B cell (primary cell): ENCODE data around the gene CPT2. TPM values are rescaled to one million over a fixed set of nuclear protein-coding genes. Genes with fewer than 3 reads are reported as not detected.
A peak's percentile ranks its signal among the peaks of the same experiment; 100 is the strongest.

ENCODE experiments used
- ATAC-seq: fragments of 200-7000 bp; cut with Tn5 transposase; one replicate; pipeline ENCODE4 v1.10.0; 2021; ENCODE audit warnings: low read depth, mild to moderate bottlenecking, moderate number of reproducible peaks, moderate library complexity
- CTCF ChIA-PET: fragments of 350-600 bp; sonication (Branson Sonifier 250); formaldehyde crosslinking; loops from one replicate; lab custom pipeline; 2021; ENCODE audit warnings: antibody characterized with exemption, inconsistent platforms; lab: Charles Lee
- POLR2A ChIA-PET: fragments of 350-600 bp; sonication (Branson Sonifier 250); formaldehyde crosslinking; loops from one replicate; lab custom pipeline; 2021; ENCODE audit warnings: antibody characterized with exemption; lab: Charles Lee
- DNase-seq: peaks from one replicate; pipeline ENCODE4 v3.0.0; 2013
- H2AFZ ChIP-seq: 2 replicates; pipeline ENCODE4 v1.6.1; 2012; ENCODE audit warnings: mild to moderate bottlenecking, low read depth, low read length; ENCODE audit not compliant: insufficient read depth, poor library complexity, severe bottlenecking
- H3K27ac ChIP-seq, 2 donors: 1 replicate in 1 of 2; 2 replicates in 1 of 2; pipeline ENCODE4 v1.5.1; 2012 to 2013; ENCODE audit warnings: low read length in 2 of 2, mild to moderate bottlenecking in 2 of 2, moderate library complexity in 1 of 2
- H3K27me3 ChIP-seq, 4 experiments: fragments of 200-600 bp in 1 of 4; sonication (generic) in 1 of 4; replicated peaks in 1 of 4; 1 replicate in 2 of 4; 2 replicates in 2 of 4; pipeline versions ENCODE4 v1.6.1 to v1.7.0; 2013 to 2016; ENCODE audit warnings: low read length in 3 of 4, mild to moderate bottlenecking in 2 of 4, mixed read lengths in 1 of 4, moderate library complexity in 1 of 4; ENCODE audit not compliant: insufficient read depth in 4 of 4, control insufficient read depth in 3 of 4; ENCODE audit errors: control extremely low read depth in 1 of 4
- H3K36me3 ChIP-seq, 2 experiments: replicated peaks in 1 of 2; 1 replicate in 1 of 2; 2 replicates in 1 of 2; pipeline versions ENCODE4 v1.6.1 to v1.7.1; 2013; ENCODE audit warnings: low read length in 1 of 2; ENCODE audit not compliant: insufficient read depth in 2 of 2, control insufficient read depth in 1 of 2; ENCODE audit errors: control extremely low read depth in 1 of 2, extremely low read depth in 1 of 2
- H3K4me1 ChIP-seq, 2 donors: fragments of 200-600 bp in 1 of 2; sonication (generic) in 1 of 2; 1 replicate in 1 of 2; 2 replicates in 1 of 2; pipeline versions ENCODE4 v1.5.1 to v1.6.1; 2013 to 2017; ENCODE audit warnings: low read length in 2 of 2; ENCODE audit not compliant: control insufficient read depth in 2 of 2, insufficient read depth in 2 of 2
- H3K4me2 ChIP-seq: replicated peaks from 2 replicates; pipeline ENCODE3; 2012; ENCODE audit warnings: mild to moderate bottlenecking, low read depth, low read length; ENCODE audit not compliant: poor library complexity, severe bottlenecking
- H3K4me3 ChIP-seq, 5 experiments: fragments of 200-600 bp in 1 of 5; sonication (generic) in 1 of 5; 1 replicate in 3 of 5; 2 replicates in 2 of 5; pipeline versions ENCODE4 v1.5.1 to v1.7.0; 2011 to 2016; ENCODE audit warnings: low read length in 4 of 5, mild to moderate bottlenecking in 4 of 5, low read depth in 2 of 5, control low read depth in 1 of 5, moderate library complexity in 1 of 5; ENCODE audit not compliant: insufficient read depth in 1 of 5; ENCODE audit errors: control extremely low read depth in 1 of 5, extremely low read depth in 1 of 5
- H3K79me2 ChIP-seq: fragments of 200-600 bp; sonication (generic); one replicate; pipeline ENCODE4 v1.6.0; 2016; ENCODE audit warnings: low read length; ENCODE audit not compliant: control insufficient read depth, insufficient read depth
- H3K9ac ChIP-seq: fragments of 200-600 bp; sonication (generic); 2 replicates; pipeline ENCODE4 v1.6.1; 2017; ENCODE audit warnings: mild to moderate bottlenecking, low read length, moderate library complexity
- H3K9me3 ChIP-seq, 3 donors: one replicate each; pipeline versions ENCODE4 v1.6.1 to v1.7.1; 2013; ENCODE audit warnings: low read length in 2 of 3; ENCODE audit not compliant: control insufficient read depth in 2 of 3, insufficient read depth in 1 of 3; ENCODE audit errors: control extremely low read depth in 1 of 3
- H4K20me1 ChIP-seq: 2 replicates; pipeline ENCODE4 v1.6.0; 2012; ENCODE audit warnings: mild to moderate bottlenecking, low read length; ENCODE audit not compliant: insufficient read depth, control insufficient read depth, poor library complexity, severe bottlenecking
- H3K27ac Mint-ChIP-seq: one replicate; pipeline ENCODE4 v1.8.0; 2021; ENCODE audit warnings: mixed read lengths
- H3K27me3 Mint-ChIP-seq: one replicate; pipeline ENCODE4 v1.8.0; 2021; ENCODE audit warnings: mixed read lengths
- H3K4me1 Mint-ChIP-seq: one replicate; pipeline ENCODE4 v1.8.0; 2021; ENCODE audit warnings: mixed read lengths
- H3K4me3 Mint-ChIP-seq: one replicate; pipeline ENCODE4 v1.8.0; 2021; ENCODE audit warnings: mixed read lengths
- H3K9me3 Mint-ChIP-seq: one replicate; pipeline ENCODE4 v1.8.0; 2022; ENCODE audit warnings: mixed read lengths; ENCODE audit not compliant: insufficient read depth
- EZH2 ChIP-seq: IDR thresholded peaks from 2 replicates; pipeline ENCODE4 v1.6.1; 2012; ENCODE audit warnings: borderline replicate concordance, low read depth, mild to moderate bottlenecking, moderate library complexity, low read length; ENCODE audit not compliant: insufficient read depth, poor library complexity, severe bottlenecking
- WGBS: methylation state at CpG from one replicate; pipeline ENCODE4 v1.1.5; 2013; ENCODE audit warnings: missing lambda C conversion rate; ENCODE audit not compliant: insufficient coverage; 5-methylcytosine and 5-hydroxymethylcytosine counted together
- intact Hi-C: fragments of 100-400 bp; cut with micrococcal nuclease; formaldehyde crosslinking; loops from one replicate; pipeline ENCODE4 v1.10.0; 2022
- polyA plus RNA-seq: library from polyadenylated mRNA; depleted of rRNA; stranded (reverse); fragments of >200 nt; gene quantifications from 2 replicates; pipeline ENCODE4 v1.2.3, GENCODE V29; 2012
- total RNA-seq, 2 donors: library from RNA; stranded (reverse); fragments of 120-200 nt in 1 of 2; gene quantifications; 1 replicate in 1 of 2; 2 replicates in 1 of 2; pipeline versions ENCODE4 v1.2.3 to v1.2.4, GENCODE V29; 2013 to 2022
- TF ChIP-seq, protein P1 (sequence below): fragments of 200-600 bp; IDR thresholded peaks from one replicate; pipeline ENCODE4 v1.8.0; 2022; ENCODE audit warnings: antibody characterized with exemption, mild to moderate bottlenecking

Gene CPT2
- total and polyA plus RNA-seq, 2 donors (not counting 1 experiment from before 2014, with no cell fraction given): 6.3 to 19.8 TPM

DNA sequence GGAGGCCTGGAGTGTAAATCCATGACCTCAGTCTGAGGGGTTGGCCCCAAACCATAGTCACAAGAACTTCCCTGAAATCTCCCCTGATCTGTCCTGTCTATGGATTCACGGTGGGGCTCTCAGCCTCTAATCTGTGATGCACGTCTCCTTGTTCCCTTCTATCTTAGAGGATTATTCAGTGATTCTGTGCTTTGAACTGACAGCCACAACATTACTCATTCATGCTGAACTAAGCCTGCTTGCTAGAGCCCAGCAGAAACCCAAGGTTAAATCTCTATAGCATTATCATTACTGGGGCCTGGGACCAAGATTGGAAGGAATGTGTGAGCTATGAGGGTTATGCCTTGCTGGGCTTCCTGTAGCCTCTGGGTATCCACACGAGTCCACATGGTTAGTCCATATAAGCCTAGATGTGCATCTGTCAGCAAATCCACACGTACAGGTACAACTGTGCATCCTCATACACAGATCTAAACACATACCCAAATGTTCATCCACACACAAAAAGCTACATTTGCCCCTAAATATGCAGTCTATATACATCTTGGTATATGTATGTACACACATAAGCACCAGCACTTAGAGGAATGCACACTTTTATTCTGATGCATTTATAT, 64.1 kb downstream of the CPT2 start:
- 90% methylated on average over 2 of the region's 4 CpGs for WGBS
- H2AFZ ChIP-seq: no peak overlapping the region
- no peak overlapping the region for H3K4me2 ChIP-seq
- no peaks in the 10 kb centered on the region for H3K79me2 ChIP-seq
- H3K9ac ChIP-seq: no peak overlapping the region
- H4K20me1 ChIP-seq: no peaks in the 10 kb centered on the region
- H3K27me3 Mint-ChIP-seq: no peaks in the 10 kb centered on the region
- DNase-seq (no peak), ATAC-seq (no peak)
- H3K4me3 ChIP-seq: no peak overlapping the region
- no peak overlapping the region for H3K4me3 Mint-ChIP-seq
- H3K9me3 ChIP-seq: no peaks in the 10 kb centered on the region
- POLR2A ChIA-PET: no interaction called here
- peaks cover 11% of the 10 kb centered on the region for H3K4me1 Mint-ChIP-seq
- H3K4me1 ChIP-seq: peaks cover 5 to 15% of the 10 kb centered on the region in 2 donors
- no peaks in the 10 kb centered on the region for H3K9me3 Mint-ChIP-seq
- peak overlapping the region in 1 of 2 donors; percentile 33 for H3K27ac ChIP-seq
- intact Hi-C loops: no loop called here
- no peaks in the 10 kb centered on the region for H3K27me3 ChIP-seq
- peaks cover 0 to 5% of the 10 kb centered on the region in 2 experiments for H3K36me3 ChIP-seq
- CTCF ChIA-PET: interaction anchor here (1.0 to 1.6 kb wide), 4 partner anchors 16 to 132 kb away, joined by 3 to 7 read pairs (median 4); no protein-coding TSS in a partner anchor
- no peak for TF ChIP-seq EZH2
- TF ChIP-seq, protein P1, sequence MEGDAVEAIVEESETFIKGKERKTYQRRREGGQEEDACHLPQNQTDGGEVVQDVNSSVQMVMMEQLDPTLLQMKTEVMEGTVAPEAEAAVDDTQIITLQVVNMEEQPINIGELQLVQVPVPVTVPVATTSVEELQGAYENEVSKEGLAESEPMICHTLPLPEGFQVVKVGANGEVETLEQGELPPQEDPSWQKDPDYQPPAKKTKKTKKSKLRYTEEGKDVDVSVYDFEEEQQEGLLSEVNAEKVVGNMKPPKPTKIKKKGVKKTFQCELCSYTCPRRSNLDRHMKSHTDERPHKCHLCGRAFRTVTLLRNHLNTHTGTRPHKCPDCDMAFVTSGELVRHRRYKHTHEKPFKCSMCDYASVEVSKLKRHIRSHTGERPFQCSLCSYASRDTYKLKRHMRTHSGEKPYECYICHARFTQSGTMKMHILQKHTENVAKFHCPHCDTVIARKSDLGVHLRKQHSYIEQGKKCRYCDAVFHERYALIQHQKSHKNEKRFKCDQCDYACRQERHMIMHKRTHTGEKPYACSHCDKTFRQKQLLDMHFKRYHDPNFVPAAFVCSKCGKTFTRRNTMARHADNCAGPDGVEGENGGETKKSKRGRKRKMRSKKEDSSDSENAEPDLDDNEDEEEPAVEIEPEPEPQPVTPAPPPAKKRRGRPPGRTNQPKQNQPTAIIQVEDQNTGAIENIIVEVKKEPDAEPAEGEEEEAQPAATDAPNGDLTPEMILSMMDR: no peak
- peak overlapping the region; percentile 38 for H3K27ac Mint-ChIP-seq

DNA sequence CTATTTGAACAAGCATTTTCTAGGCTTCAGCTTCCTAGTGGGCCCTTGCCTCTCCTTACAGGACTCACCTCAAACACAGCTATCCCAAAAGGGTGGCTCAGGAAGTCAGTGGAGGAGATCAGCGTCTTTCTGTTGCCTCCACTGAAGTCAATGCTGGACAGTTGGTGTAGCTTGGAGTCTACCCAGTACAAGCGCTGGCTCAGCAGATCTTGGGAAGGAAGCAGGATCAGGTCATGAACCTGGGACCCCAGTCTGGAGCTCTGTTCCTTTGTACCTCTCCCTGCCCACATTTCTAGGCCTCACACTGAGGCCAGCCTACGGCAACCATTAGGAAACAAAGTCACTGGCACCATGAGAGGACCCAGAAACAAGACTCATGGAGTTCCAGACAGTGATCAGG, 65.4 kb downstream of the CPT2 start:
- Mint-ChIP-seq H3K27ac (no peak overlapping the region), H3K27me3 (no peaks in the 10 kb centered on the region), H3K4me3 (no peak overlapping the region), H3K9me3 (no peaks in the 10 kb centered on the region), H3K4me1 (peaks cover 11% of the 10 kb centered on the region)
- POLR2A ChIA-PET: no interaction called here
- intact Hi-C loops: no loop called here
- H3K9me3 ChIP-seq: no peaks in the 10 kb centered on the region
- no peak for DNase-seq
- H3K36me3 ChIP-seq: peaks cover 0 to 5% of the 10 kb centered on the region in 2 experiments
- no peak overlapping the region for H3K27ac ChIP-seq
- CTCF ChIA-PET: interaction anchor here (0.6 to 1.0 kb wide), 2 partner anchors 17 to 377 kb away, joined by 3 read pairs; no protein-coding TSS in a partner anchor
- H3K4me3 ChIP-seq: no peak overlapping the region
- peaks cover 5 to 15% of the 10 kb centered on the region in 2 donors for H3K4me1 ChIP-seq
- no peaks in the 10 kb centered on the region for H3K27me3 ChIP-seq
- H3K4me2 ChIP-seq: no peak overlapping the region
- no peak for ATAC-seq
- H3K9ac ChIP-seq: no peak overlapping the region
- H3K79me2 ChIP-seq: no peaks in the 10 kb centered on the region
- 98% methylated on average over 3 of the region's 3 CpGs for WGBS
- no peaks in the 10 kb centered on the region for H4K20me1 ChIP-seq
- TF ChIP-seq EZH2: no peak
- TF ChIP-seq, protein P1: no peak
- no peak overlapping the region for H2AFZ ChIP-seq
